Parathyroid adenoma (tissue), 2 donors: ENCODE measurements around the gene ZNF138.
A peak's percentile ranks its signal among the peaks of the same experiment; 100 is the strongest.

ENCODE experiments used
- H2AFZ ChIP-seq: fragments of 300-600 bp; sonication (generic); one replicate; pipeline ENCODE4 v1.7.0; 2017; ENCODE audit warnings: antibody characterized with exemption, mild to moderate bottlenecking
- H3K27ac ChIP-seq: fragments of 300-600 bp; sonication (generic); one replicate; pipeline ENCODE4 v1.7.0; 2017
- H3K27me3 ChIP-seq: fragments of 300-600 bp; sonication (generic); one replicate; pipeline ENCODE4 v1.7.0; 2017; ENCODE audit warnings: low read length; ENCODE audit not compliant: control insufficient read depth, insufficient read depth
- H3K36me3 ChIP-seq: fragments of 300-600 bp; sonication (generic); one replicate; pipeline ENCODE4 v1.7.0; 2017; ENCODE audit warnings: low read length; ENCODE audit not compliant: control insufficient read depth, insufficient read depth
- H3K4me1 ChIP-seq: fragments of 300-600 bp; sonication (generic); one replicate; pipeline ENCODE4 v1.7.0; 2017; ENCODE audit warnings: control low read depth
- H3K4me2 ChIP-seq: fragments of 300-600 bp; sonication (generic); one replicate; pipeline ENCODE4 v1.7.0; 2017; ENCODE audit warnings: low read length
- H3K4me3 ChIP-seq: fragments of 300-600 bp; sonication (generic); one replicate; pipeline ENCODE4 v1.7.0; 2017; ENCODE audit warnings: low read depth, low read length
- H3K79me2 ChIP-seq: fragments of 300-600 bp; sonication (generic); one replicate; pipeline ENCODE4 v1.7.0; 2017; ENCODE audit warnings: control low read depth
- H3K9ac ChIP-seq: fragments of 300-600 bp; sonication (generic); one replicate; pipeline ENCODE4 v1.7.0; 2017; ENCODE audit warnings: mild to moderate bottlenecking
- H3K9me3 ChIP-seq: fragments of 300-600 bp; sonication (generic); one replicate; pipeline ENCODE4 v1.7.0; 2017; ENCODE audit warnings: low read length; ENCODE audit not compliant: control insufficient read depth
- TF ChIP-seq, protein P1 (sequence below): fragments of 300-600 bp; sonication (generic); IDR thresholded peaks from one replicate; pipeline ENCODE4 v1.7.0; 2017; ENCODE audit warnings: antibody characterized with exemption, mild to moderate bottlenecking
- donor health status: primary hyperparathyroidism.

ZNF138 gene

DNA sequence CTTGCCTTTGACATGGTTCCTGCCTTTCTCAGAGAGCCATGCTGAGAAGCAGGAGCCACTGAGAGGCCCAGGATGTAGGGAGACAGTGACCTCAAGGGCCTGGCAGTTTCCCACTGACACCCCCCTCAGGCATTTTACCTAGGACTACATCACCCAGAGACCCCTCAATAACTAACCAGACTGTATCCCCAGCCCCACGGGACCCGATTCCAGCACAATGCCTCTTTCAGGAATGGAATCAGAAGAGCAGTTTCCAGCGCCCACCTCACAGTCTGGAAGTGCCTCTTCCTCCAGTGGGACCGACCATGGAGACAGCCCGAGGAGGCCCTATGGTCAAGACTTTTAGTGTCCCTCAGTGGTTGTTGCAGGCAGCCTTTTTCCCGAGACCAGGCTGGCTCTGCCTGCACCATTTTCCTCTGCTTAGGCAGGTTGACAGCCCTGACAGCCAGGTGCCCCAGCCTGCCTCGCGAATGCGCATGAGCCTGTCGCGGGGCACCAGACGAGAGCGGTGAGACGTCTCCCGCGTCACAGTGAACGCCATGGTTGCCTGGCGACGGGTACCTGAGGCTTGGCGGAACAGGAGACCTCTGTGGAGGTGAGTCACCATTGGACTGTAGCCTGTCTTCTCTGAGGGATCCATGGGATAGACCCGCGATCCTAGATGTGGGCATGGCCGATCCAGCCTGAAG, 80.5 kb downstream of the ZNF138 start:
- Histone ChIP-seq H3K4me1 (no peaks in the 10 kb centered on the region), H3K4me3 (no peak overlapping the region), H3K27me3 (no peaks in the 10 kb centered on the region), H3K9ac (no peak overlapping the region), H3K4me2 (no peak overlapping the region), H3K27ac (no peak overlapping the region), H2AFZ (no peak overlapping the region), H3K36me3 (no peaks in the 10 kb centered on the region), H3K9me3 (no peaks in the 10 kb centered on the region), H3K79me2 (no peaks in the 10 kb centered on the region)
- TF ChIP-seq, protein P1, sequence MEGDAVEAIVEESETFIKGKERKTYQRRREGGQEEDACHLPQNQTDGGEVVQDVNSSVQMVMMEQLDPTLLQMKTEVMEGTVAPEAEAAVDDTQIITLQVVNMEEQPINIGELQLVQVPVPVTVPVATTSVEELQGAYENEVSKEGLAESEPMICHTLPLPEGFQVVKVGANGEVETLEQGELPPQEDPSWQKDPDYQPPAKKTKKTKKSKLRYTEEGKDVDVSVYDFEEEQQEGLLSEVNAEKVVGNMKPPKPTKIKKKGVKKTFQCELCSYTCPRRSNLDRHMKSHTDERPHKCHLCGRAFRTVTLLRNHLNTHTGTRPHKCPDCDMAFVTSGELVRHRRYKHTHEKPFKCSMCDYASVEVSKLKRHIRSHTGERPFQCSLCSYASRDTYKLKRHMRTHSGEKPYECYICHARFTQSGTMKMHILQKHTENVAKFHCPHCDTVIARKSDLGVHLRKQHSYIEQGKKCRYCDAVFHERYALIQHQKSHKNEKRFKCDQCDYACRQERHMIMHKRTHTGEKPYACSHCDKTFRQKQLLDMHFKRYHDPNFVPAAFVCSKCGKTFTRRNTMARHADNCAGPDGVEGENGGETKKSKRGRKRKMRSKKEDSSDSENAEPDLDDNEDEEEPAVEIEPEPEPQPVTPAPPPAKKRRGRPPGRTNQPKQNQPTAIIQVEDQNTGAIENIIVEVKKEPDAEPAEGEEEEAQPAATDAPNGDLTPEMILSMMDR, result no peak

DNA sequence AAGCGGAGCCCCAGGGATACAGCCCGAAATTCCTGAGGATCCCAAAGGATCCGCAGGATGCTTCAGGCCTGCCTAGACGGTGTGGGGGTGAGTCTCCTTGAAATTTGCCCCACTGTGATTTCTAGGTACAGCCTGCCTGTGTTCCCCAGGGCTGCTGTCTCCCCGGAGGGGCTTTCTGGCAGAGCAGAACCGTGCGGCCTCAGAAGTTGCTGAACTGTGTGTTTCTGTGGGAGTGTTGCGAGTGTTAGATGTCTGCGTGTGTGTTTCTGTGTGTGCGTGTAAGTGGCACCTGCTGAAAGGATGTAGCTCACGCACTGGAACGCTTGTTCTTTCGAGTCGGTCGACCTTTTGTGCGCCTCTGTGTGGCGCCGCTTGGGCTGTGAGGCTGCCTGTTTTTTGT, 81.0 kb downstream of the ZNF138 start:
- Histone ChIP-seq H3K27me3 (no peaks in the 10 kb centered on the region), H3K4me1 (no peaks in the 10 kb centered on the region), H3K4me3 (no peak overlapping the region), H3K9me3 (no peaks in the 10 kb centered on the region), H3K9ac (no peak overlapping the region), H3K27ac (no peak overlapping the region), H2AFZ (no peak overlapping the region), H3K4me2 (no peak overlapping the region), H3K79me2 (no peaks in the 10 kb centered on the region), H3K36me3 (no peaks in the 10 kb centered on the region)
- TF ChIP-seq, protein P1, result no peak

DNA sequence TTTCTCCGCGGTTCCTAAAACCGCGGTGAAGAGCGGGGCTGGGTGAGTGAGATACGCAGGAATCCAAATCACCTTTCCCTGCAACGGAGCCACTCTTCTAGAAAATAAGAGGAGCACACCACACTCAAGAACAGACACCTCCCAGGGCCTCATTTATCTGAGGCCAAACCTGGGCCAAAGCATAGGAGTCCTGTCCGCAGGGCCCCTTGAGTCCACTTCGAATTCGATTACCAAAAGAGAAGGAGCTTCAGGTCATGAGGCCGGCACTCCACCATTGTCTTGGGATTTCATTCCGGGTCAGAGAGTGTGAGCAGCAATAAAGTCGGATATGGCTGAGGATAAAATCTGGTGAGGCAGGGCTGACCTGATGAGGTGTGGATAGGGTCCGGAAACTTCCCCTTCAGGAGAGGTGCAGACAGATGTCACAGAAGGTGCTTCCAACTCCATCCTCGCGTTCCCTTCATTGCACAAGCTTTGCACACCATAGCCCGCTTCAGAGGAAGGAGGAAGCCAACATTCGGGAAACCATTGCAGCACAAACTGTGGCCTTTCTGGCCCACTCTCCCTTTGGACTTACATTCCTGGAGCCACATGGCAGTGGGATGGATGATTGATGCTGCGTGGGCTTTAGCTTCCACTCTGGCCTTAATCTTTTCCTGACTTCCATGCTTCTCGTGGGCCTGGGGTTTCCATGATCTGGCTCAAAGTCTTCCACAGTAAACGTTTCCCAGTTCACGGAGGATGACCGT, 81.6 kb downstream of the ZNF138 start:
- no peak overlapping the region for H3K27ac ChIP-seq

DNA sequence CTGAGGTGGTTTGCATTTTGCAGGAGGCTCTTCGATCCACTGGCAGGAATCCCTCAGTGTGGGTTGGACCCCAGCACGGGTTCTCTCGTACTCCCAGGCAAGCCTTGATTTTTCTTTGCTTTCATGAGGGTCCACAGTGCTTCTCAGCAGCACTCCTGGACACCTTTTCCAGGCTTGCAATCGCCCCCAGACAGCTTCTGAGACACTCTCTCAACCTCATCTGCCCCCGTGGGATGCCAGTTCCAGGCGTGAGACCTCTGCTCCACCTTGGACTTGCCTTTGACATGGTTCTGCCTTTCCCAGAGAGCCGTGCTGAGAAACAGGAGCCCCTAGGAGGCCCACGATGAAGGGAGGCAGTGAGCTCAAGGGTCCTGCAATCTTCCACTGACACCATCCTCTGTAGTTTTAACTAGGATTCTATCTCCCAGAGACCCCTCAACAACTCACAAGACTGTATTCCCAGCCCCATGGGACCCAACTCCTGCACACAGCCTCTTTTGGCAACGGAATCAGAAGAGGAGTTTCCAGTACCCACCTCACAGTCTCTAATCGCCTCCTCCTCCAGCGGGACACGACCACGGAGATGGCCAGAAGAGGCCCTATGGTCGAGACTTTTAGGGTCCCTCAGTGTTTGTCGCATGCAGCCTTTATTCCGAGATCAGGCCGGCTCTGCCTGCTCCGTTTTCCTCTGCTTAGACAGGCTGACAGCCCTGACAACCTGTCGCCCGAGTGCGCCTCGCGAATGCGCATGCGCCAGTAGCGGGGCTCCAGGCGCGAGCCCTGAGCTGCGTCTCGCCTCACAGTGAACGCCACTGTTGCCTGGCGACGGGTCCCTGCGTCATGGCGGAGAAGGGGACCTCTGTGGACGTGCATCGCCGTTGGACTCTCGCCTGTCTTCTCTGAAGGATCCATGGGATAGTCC, 82.8 kb downstream of the ZNF138 start:
- Histone ChIP-seq H3K36me3 (no peaks in the 10 kb centered on the region), H3K79me2 (no peaks in the 10 kb centered on the region), H3K27me3 (no peaks in the 10 kb centered on the region), H3K9ac (no peak overlapping the region), H2AFZ (no peak overlapping the region), H3K27ac (no peak overlapping the region), H3K4me2 (peak overlapping the region; percentile 68), H3K4me1 (no peaks in the 10 kb centered on the region), H3K9me3 (no peaks in the 10 kb centered on the region), H3K4me3 (peak overlapping the region; percentile 49)
- TF ChIP-seq, protein P1, result no peak

More for the DNA sequence above, 81.6 kb downstream of the ZNF138 start:
- Histone ChIP-seq H3K9ac (no peak overlapping the region), H2AFZ (no peak overlapping the region), H3K4me2 (no peak overlapping the region), H3K36me3 (no peaks in the 10 kb centered on the region), H3K4me3 (no peak overlapping the region), H3K9me3 (no peaks in the 10 kb centered on the region), H3K4me1 (no peaks in the 10 kb centered on the region), H3K27me3 (no peaks in the 10 kb centered on the region), H3K79me2 (no peaks in the 10 kb centered on the region)
- TF ChIP-seq, protein P1, result no peak
